ENCODE data around the gene TTC28.
"Not testable (repeated sequence)": the region's sequence is repeated elsewhere in the genome, so short reads cannot be mapped to it uniquely, and the experiment has no call there.

The TTC28 gene

DNA sequence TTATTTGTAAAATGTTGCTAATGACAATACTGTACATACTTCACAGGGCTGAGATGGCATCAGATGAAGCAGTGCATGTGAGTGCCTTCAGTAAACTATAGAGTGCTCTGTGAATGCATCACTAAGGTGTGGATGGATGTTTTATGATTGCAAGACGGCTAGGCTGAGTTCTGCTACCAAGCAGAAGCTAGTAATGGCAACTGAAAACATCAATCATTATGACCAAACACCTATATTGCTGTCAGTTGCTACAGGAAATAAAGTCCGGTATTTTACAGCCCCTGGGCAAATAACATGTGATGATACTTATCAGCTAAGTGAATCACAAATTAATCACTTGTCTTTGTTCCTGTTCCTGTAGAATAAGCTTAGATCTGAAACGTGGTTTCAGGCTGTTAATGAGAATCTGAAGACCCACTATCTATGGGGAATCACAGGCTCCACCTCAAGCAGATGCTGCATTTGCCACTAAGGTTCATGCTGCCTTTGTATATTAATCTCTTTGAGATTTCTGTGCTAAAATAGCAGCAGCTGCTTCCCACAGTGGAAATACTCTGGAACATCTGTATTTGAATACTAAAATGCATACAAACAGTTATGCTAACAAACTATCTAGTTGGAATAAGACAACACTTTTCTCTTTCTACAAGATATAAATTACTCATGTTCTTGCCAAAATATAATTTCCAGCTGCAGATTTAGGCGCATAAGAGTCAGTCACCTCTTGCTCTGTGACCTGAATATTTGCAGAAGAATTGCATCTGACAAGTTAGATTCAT, 506.6 kb downstream of the TTC28 start:
- DNase-seq = no peak

DNA sequence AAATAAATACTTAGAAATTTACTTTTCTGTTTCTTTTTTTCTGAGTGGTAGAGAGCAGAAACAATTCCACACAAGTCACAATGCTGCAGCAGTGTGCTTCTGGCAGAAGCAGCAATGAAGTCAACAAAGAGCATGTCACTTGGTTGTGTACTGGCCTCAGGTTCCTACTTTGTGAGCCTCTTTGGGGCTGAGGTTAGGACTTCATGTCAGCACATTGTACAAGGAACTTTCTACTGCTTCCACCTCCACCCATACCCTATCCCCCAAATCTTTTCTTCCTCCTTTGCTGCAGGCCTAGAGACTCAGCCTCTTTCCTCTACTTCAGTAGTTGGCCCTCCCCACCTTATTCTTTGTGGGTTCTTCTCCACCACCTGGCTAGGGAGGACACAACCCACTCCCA, 507.9 kb downstream of the TTC28 start:
- no peak for DNase-seq

DNA sequence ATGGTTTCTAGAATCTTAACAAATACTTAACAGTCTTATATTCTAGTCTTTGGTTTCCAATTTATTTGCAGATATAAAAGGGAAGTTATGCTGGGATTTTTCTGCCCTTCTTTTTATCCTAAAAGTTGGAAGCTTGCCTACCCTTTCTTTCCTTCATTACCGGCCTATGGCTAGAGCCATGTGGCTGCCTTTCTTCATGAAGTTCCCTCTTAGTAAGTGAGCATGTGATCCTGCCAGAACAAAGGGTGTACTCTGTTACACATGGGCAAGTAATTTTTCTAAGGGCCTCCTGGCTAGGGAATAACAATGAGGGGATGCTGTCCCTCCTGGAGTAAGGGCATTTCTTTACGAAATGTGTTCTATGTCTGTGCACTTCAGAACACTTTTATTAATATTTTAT, 508.5 kb downstream of the TTC28 start:
- peak in 1 of 2 donors; percentile 18 for DNase-seq

DNA sequence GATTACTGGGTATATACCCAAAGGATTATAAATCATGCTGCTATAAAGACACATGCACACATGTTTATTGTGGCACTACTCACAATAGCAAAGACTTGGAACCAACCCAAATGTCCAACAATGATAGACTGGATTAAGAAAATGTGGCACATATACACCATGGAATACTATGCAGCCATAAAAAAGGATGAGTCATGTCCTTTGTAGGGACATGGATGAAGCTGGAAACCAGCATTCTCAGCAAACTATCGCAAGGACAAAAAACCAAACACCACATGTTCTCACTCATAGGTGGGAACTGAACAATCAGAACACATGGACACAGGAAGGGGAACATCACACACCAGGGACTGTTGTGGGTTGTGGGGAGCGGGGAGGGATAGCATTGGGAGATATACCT, 510.3 kb downstream of the TTC28 start:
- DNase-seq = not testable (repeated sequence)

DNA sequence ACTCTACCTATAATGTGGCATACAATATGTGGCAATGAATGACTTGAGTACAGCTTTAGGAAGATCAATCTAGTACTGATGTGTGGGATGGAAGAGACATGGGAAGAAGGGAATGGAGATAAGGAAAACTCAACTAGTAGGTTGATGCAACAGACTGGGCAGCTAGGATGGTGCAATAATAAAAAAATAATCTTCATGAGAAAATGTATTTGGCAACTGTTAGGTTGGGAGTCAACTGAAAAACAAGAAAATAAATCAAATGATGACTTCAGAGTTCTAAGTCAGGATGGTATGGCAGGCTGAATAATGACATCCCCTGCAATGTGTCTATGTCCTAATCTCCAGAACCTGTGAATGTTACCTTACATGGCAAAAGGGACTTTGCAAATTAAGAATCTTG, 523.8 kb downstream of the TTC28 start:
- DNase-seq = no peak

DNA sequence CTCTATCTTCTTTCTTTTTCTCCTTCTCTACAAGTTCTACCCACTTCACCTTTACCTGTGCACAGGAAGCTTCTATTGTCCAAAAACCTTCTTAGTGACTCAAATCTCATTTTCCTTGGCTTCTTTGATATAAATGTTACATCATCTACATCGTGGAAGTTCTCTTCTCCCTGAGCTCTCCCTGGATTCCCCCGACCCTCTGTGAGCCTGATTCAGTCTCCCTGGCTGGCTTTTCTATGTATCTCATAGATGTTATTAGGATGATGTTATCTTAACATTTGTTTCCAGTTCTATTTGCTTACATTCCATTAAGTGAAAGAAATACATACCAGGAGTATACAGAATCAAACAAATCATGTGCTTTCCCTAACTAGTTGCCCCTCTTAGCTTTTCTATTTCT, 524.8 kb downstream of the TTC28 start:
- DNase-seq = no peak

DNA sequence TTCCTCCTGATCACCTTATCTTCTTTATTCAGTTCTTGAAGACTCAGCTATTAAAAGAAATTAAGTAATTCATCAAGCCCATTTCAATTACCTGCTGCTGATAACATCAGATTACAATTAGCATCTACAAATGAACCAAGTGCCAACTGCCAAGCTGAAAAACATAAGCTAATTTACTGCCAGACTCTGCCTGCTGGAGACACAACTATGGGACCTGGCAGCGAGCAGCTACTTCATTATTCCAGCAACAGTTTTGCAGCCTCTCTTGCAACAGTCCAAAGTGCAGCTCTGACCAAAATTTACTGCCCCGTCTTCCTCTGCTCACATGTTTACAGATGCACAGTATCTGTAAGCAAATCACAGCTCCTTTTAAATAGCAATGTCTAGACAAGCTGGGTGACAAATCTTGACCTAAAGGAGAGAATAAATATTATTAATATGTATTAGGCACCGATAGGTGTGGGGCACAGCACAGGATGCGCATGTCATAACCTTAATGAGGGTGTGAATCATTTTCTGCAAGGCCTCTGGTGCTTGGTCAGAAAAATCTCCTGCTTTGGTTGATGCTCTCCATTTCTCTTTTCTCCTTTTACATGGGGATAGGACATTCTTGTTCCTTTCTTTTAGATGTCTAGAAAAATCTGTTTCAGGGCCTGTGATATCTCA, 528.4 kb downstream of the TTC28 start:
- no peak for DNase-seq

DNA sequence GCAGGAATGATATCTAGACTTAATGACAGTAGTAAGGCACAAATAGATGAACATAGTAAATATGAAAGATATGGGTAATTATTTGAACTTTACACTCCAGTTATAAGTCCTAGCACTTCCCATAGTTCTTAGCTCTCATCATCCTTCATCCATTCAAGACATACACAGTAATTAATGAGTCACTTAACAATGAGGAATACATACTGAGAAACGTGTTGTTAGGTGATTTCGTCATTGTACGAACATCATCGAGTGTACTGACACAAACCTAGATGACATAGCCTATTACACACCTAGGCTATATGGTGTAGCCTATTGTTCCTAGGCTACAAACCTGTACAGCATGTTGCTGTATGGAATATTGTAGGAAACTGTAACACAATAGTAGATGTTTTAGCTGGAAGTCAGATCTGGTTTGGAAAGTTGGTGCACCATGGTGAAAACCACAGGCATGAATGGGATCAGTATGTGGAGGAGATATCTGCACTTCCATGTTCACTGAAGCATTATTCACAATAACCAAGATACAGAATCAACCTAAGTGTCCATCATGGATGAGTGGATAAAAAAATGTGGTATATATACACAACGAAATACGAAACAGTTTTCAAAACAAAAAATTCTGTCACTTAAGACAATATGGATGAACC, 530.7 kb downstream of the TTC28 start:
- no peak for DNase-seq

DNA sequence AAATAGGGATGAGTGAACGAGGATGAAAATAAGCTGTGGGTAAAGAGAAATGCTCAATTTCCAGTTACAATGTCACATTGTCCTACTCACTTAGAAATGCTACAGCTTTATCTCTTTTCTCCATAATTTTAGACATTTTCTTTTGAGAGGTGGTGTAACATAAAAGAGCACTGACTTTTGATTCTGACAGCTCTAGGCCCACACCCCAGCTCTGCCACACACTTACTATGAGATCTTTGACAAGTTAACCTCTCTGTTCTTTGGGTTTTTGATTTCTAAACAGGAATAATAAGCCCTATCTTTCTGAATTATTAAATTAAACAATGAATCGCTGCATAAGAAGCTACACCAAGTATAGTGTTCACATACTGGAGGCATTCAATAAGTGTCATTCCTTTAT, 532.2 kb downstream of the TTC28 start:
- DNase-seq = no peak

DNA sequence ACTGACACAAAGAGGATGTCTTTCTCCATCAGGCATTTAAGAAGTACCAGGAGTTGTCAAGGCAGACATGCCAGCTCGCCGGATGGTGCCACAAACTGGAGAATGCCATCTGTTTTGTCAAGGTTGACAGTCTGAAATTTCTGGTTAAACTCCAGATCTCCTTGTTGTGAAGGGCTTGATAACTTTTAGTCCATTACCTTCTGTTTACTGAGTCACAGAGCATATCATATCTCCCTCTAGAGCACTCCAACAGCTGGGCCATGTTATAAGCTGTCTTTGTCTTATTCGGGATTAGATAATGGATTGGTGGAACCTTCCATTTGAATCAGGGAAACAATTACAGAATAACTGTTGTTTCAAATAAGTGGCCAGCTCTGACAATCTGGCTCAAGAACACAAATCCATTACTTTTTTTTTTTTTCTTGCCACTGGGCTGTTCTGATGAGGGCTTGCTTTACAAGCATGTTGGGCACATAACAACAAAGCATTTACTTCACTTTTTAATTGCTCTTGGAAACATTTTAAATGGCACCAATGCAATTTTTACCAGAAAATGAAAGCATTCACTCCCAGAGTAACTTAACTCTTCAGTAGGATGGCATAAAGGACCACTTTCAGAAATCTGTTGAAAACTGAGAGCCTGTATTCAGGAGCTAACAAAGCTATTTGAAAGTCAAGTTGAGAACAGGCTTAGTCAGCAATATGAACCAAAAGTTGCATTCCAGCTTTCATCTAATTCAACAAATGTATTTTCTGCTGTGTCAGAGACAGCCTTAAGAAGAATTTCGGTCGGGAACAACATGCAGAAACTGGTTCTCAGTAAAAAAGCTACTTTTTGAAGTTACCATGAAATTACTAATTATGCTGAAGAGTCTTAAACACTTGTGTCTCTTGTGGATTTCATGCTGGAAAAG, 533.0 kb downstream of the TTC28 start:
- DNase-seq = peak in 1 of 2 donors; percentile 39

DNA sequence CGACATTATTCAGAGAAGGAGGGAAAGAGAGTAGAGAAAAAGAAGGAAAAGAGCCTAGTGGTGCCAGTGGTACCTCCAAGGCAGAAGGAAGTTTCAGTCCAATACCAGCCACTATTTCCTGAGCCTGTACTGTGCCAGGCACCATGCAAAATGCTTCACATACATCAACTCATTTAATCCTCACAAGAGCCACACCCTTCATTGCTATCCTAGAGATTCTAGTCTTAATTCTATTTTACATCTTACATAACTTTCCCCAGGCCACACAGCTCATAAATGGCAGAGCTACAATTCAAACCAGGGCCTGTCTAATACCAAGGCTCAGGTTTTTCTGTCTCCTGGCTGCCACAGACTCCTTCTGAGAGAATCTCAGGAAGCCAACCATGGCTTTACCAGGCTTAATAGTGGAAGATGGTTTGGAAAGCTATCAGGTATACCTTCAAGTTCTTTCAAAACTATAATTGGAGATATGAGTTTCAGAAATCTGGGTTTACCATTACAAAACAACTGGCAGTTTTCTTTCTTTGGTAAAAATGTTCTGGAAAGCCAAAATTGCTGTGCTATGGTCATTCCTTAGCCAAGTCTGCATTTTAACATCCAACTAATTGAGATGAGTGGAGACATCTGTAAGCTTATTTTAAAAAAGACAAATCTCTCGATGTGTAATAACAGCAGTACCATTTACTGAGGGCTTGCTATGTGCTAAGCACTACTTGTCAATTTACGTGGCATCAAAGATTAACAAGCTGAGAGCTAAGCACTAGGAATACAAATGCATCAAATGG, 535.5 kb downstream of the TTC28 start:
- no peak for DNase-seq

DNA sequence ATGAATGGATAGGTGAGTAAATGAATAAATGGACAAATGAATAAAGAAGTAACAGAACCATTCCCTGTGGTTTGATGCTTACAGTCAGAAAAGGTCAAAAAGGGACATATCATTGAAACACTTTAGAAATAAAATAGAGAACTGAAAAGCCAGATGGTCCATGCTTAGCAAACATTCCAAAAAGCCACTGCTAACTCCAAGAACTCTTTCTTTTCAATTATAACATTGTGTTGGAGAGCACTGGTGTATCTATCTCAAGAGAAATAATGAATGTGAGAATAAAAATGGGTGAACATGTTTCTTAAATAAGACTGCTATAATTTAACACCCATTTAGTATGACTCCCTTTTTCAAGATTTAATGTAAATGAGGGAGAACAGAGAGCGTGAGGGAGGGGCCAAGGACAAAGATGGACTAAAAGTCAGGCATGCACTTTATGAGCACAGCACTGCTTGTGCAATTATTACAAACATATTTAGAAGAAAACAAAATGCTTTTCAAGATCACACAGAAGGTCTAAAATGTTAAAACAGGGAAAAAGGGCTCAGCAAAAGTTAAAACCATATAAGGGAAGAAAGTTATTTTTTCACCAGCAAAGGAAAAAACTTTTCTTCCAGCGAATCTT, 536.3 kb downstream of the TTC28 start:
- DNase-seq = no peak

DNA sequence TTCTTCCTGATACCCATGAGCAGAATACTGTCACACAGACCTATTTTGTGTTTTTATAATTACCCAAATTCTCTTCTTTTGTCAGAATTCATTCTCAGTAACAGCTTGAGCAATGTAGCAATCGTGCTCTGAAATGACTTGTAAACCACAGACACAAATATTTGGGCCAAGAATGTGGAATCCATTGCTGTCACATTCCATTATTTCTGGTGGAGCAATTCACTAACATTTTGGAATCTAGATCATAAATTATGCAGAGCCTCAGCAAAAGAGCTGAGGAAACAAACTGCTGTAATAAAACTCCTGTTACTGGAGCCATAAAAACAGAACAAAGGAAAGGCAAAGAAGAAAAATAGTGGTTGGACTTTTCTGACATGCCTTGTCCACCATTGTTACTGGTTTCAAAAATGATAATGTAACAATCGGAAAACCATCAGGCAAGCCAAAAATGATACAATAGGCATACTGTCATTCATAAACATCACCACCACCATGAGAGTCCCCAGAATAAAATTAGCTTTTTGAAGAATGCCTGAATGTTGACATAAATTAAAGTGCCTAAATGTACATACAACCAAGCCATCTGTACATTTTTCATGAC, 537.2 kb downstream of the TTC28 start:
- no peak for DNase-seq

DNA sequence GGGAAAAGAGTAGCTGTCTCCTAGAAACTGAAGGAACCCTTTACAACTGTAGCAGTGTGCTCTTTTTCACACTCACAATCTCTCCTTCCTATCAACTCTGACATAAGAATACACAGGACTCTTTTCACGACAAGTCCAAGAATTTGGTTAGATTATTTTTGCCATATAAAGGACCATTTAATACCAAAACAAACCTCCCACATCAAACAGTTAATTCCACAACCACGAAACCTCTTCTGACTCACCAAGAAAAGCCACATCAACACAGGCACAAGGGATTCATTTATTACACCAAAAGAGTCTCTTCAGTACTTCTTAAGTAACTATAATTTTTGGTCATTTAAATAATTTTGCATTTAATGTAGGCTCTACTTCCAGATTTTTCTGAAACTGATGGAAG, 538.0 kb downstream of the TTC28 start:
- no peak for DNase-seq

DNA sequence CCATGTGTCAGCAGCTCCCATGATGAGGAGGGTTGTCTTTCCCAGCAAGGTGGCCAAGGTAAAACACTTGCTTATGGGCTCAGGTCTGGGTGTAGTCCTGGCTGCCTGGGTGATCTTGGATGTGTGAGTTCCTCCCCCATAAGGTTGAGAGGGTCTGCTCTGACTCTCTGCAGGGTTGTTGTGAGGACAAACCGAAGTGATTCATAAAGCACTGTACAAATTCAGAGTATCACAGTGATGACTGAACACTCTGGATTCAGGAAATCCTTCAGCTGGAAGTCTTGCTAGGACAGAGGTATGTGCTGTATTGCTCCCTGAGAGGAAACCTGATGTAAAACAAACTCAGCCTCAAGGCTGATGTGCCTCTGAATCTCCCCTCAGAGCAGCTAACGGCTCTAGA, 539.7 kb downstream of the TTC28 start:
- DNase-seq = no peak

DNA sequence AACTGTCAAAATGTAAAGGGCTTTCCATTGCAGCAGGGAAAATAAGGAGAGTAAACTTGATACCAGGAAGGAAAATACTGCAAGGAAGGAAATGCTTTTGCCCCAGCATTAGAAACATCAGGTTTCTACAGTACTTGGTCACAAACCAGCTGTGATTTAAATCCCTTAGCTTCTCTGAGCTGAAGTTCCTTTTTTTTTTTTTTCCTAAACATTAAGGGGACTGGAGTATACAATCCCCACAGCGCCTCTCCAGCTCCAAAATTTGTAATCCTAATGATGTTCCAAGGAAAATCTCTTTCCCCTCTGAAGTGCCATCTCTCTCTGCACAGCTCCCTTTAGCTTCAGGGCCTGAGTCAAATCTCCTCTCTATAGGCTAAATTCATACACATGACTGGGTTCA, 540.1 kb downstream of the TTC28 start:
- DNase-seq = no peak

DNA sequence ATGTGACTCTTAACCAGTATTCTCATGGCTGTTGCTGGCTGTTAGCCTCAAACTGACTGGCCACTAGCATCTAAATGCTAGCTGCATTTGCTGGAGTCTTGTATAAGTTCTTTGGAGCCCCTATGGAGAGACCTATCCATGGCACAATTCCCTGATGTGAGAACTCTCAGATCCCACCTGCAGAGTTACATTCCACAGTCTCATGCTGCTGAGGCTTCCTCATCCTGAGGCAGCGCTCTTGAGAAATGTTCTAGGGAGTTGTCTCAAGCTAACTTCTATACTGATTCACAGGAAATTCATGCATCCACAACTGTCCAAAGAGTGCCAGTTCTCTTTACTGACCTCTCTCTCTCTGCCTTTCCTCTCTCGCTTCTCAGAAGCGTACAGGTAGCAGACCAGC, 542.6 kb downstream of the TTC28 start:
- no peak for DNase-seq

DNA sequence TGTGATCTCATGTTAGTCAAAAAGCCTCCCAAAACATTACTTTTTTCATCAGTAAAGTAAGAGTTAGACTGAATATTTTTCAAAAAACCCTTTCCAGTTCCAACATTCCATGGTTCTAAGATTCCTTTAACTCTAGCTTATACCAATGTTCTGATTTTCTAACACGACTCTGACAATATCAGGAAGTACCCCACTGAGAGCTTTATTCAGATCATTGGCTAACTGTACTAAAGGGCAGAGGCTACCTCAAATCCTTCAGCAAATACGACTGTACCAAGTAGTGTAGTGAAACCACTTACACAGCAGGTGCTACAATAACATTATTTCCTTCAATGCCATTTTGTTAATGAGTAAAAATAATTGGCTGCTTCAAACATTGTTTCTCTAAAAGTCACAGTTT, 547.2 kb downstream of the TTC28 start:
- no peak for DNase-seq

DNA sequence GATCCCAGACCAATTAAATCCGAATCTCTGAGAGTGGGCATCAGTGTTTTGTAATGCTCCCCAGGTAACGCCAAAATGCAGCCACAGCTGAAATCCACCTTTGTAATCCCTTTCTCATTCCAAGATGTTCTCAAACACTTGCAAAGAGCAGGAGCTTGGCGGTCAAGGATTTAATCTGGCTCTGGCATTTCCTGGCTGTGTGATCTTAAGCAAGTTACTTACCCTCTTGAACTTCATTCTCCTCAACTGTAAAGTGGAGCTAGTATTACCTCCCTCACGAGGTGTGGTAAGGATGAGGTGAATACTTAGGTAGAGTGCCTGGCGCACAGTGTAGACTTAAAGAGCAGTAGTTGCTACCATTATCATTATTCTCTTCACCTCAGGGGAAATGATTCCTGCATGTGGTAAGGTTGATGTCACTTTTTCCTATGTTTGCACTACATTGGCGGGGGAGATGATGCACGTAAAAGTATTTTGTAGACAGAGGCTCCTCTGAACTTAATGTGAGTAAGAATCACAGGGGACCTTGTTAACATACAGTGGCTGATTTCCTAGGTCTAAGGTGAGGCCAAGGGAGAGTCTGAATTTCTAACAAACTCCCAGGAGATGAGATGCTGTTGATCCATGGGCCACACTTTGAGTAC, 550.2 kb downstream of the TTC28 start:
- DNase-seq = no peak

DNA sequence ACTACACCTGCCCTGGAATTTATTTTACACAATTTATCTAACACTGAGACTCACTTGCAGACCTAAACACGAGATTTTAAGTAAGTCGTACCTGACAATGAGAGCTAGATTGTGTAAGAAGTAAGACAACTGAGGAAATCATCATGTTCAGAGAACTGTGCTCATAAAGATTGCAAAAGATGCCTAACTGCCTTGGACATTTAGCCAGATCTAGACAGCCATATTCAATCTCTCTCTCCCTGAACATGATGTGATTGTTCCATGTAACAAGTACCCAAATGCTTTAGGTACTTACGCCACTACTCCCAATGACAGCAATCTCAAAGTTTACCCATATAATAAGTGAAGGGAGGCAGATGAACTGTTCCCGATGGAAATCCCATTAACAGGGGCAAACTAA, 550.8 kb downstream of the TTC28 start:
- DNase-seq = no peak

DNA sequence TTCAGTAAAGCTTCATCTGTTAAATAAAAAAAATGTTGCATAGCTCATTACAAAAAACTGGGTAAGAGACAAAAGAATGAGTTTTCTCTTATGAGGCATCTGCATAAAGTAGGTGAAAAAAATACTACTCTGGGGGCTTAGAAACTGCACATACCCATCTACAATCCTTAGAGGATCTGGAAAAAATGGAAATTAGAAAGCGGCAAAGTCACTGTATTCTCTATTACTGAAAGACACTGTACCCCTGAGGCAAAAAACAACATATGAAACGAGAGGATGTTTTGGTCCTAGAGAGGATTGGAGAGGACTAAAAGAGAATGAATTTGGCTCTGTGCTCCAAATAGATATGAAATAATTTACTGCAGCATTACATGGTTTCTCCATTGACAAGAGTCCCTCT, 553.8 kb downstream of the TTC28 start:
- DNase-seq = no peak

Data from hippocampal formation (tissue), 2 donors.